ENCODE results near the gene RNGTT.

RNGTT gene

GRCh38 chr6:88698661-88699060, 264.8 kb downstream of the RNGTT start:
- H4K20me1 ChIP-seq, result no peaks in the 10 kb centered on the region
- H3K4me1 ChIP-seq, result no peaks in the 10 kb centered on the region
- no peak overlapping the region for H3K4me2 ChIP-seq
- no peaks in the 10 kb centered on the region; a peak in 1 of 22 replicates for H3K36me3 ChIP-seq
- TF ChIP-seq Cebpa-rat (IDR thresholded peaks at IDR 0.05), result no peak
- no peak overlapping the region for H3K27ac ChIP-seq
- no peaks in the 10 kb centered on the region for H3K27me3 ChIP-seq
- no peak overlapping the region for H3K4me3 ChIP-seq
- peaks cover 6 to 21% (median 8%) of the 10 kb centered on the region in 11 experiments; a peak in 18 of 22 replicates for H3K9me3 ChIP-seq (replicated peaks in 1 of 11)
- H3K9ac ChIP-seq, result no peak overlapping the region

- Histone ChIP-seq H3K4me1 (no peaks in the 10 kb centered on the region), H3K9ac (no peak overlapping the region), H3K4me2 (no peak overlapping the region)
Measured at GRCh38 chr6:88695937-88696336, 267.5 kb downstream of the RNGTT start.

GRCh38 chr6:88683734-88684133, 279.7 kb downstream of the RNGTT start:
- no peaks in the 10 kb centered on the region for H3K9me3 ChIP-seq (replicated peaks in 1 of 11)
- no peak overlapping the region for H3K4me3 ChIP-seq
- no peaks in the 10 kb centered on the region for H4K20me1 ChIP-seq
- no peaks in the 10 kb centered on the region for H3K4me1 ChIP-seq
- no peaks in the 10 kb centered on the region for H3K27me3 ChIP-seq
- H3K4me2 ChIP-seq, result no peak overlapping the region
- no peak for TF ChIP-seq Cebpa-rat (IDR thresholded peaks at IDR 0.05)
- H3K27ac ChIP-seq, result no peak overlapping the region
- H3K9ac ChIP-seq, result no peak overlapping the region
- peaks cover 0 to 5% (median 0%) of the 10 kb centered on the region in 11 experiments; a peak in 1 of 22 replicates for H3K36me3 ChIP-seq

More at GRCh38 chr6:88695937-88696336, 267.5 kb downstream of the RNGTT start:
- TF ChIP-seq Cebpa-rat (IDR thresholded peaks at IDR 0.05), result no peak
- Histone ChIP-seq H3K27ac (no peak overlapping the region), H3K9me3 (replicated peaks in 1 of 11) (peaks cover 5 to 15% (median 8%) of the 10 kb centered on the region in 11 experiments; a peak in 18 of 22 replicates), H3K36me3 (peaks cover 0 to 3% (median 0%) of the 10 kb centered on the region in 11 experiments; a peak in 1 of 22 replicates), H3K27me3 (no peaks in the 10 kb centered on the region), H3K4me3 (no peak overlapping the region), H4K20me1 (no peaks in the 10 kb centered on the region)

GRCh38 chr6:88680654-88681053, 282.8 kb downstream of the RNGTT start:
- no peak overlapping the region for H3K4me3 ChIP-seq
- H3K4me2 ChIP-seq, result no peak overlapping the region
- no peaks in the 10 kb centered on the region for H3K27me3 ChIP-seq
- no peak overlapping the region for H3K27ac ChIP-seq
- no peak overlapping the region for H3K9ac ChIP-seq
- no peaks in the 10 kb centered on the region for H4K20me1 ChIP-seq
- TF ChIP-seq Cebpa-rat (IDR thresholded peaks at IDR 0.05), result no peak
- H3K9me3 ChIP-seq (replicated peaks in 1 of 11), result no peaks in the 10 kb centered on the region
- H3K4me1 ChIP-seq, result no peaks in the 10 kb centered on the region
- peaks cover 0 to 10% (median 0%) of the 10 kb centered on the region in 11 experiments; a peak in 2 of 22 replicates for H3K36me3 ChIP-seq

GRCh38 chr6:88679841-88680240, 283.6 kb downstream of the RNGTT start:
- no peaks in the 10 kb centered on the region for H3K4me1 ChIP-seq
- 0 out of 22 replicates have a peak, but pooled peaks cover 0 to 1% (median 0%) of the 10 kb centered on the region in 11 experiments for H3K9me3 ChIP-seq (replicated peaks in 1 of 11)
- H3K4me3 ChIP-seq, result no peak overlapping the region
- no peaks in the 10 kb centered on the region for H4K20me1 ChIP-seq
- no peak overlapping the region for H3K9ac ChIP-seq
- H3K4me2 ChIP-seq, result no peak overlapping the region
- H3K27me3 ChIP-seq, result no peaks in the 10 kb centered on the region
- peaks cover 0 to 10% (median 0%) of the 10 kb centered on the region in 11 experiments; a peak in 2 of 22 replicates for H3K36me3 ChIP-seq
- no peak overlapping the region for H3K27ac ChIP-seq
- no peak for TF ChIP-seq Cebpa-rat (IDR thresholded peaks at IDR 0.05)

- no peak overlapping the region for H3K9ac ChIP-seq
- no peak overlapping the region for H3K4me2 ChIP-seq
- no peaks in the 10 kb centered on the region for H3K4me1 ChIP-seq
- H3K9me3 ChIP-seq (replicated peaks in 1 of 11), result peaks cover 0 to 21% (median 7%) of the 10 kb centered on the region in 11 experiments; a peak in 10 of 22 replicates
- H4K20me1 ChIP-seq, result no peaks in the 10 kb centered on the region
- peaks cover 0 to 14% (median 3%) of the 10 kb centered on the region in 11 experiments; a peak in 6 of 22 replicates for H3K36me3 ChIP-seq
- H3K27ac ChIP-seq, result no peak overlapping the region
- TF ChIP-seq Cebpa-rat (IDR thresholded peaks at IDR 0.05), result no peak
- H3K27me3 ChIP-seq, result no peaks in the 10 kb centered on the region
- H3K4me3 ChIP-seq, result no peak overlapping the region
Measured at GRCh38 chr6:88677356-88677755, 286.1 kb downstream of the RNGTT start.

- H3K9me3 ChIP-seq (replicated peaks in 1 of 11), result peaks cover 52 to 64% (median 60%) of the 10 kb centered on the region in 11 experiments
- H3K4me2 ChIP-seq, result no peak overlapping the region
- peaks cover 12 to 56% (median 27%) of the 10 kb centered on the region in 11 experiments; a peak in 19 of 22 replicates for H3K36me3 ChIP-seq
- H3K27ac ChIP-seq, result no peak overlapping the region
- H3K4me3 ChIP-seq, result no peak overlapping the region
- H3K27me3 ChIP-seq, result no peaks in the 10 kb centered on the region
- no peaks in the 10 kb centered on the region for H4K20me1 ChIP-seq
- no peaks in the 10 kb centered on the region for H3K4me1 ChIP-seq
- TF ChIP-seq Cebpa-rat (IDR thresholded peaks at IDR 0.05), result no peak
- H3K9ac ChIP-seq, result no peak overlapping the region
Measured at GRCh38 chr6:88671624-88672023, 291.8 kb downstream of the RNGTT start.

GRCh38 chr6:88670369-88670768, 293.0 kb downstream of the RNGTT start:
- peaks cover 57 to 77% (median 66%) of the 10 kb centered on the region in 11 experiments for H3K9me3 ChIP-seq (replicated peaks in 1 of 11)
- H3K4me2 ChIP-seq, result no peak overlapping the region
- H4K20me1 ChIP-seq, result no peaks in the 10 kb centered on the region
- H3K36me3 ChIP-seq, result peaks cover 19 to 67% (median 29%) of the 10 kb centered on the region in 11 experiments; a peak in 20 of 22 replicates
- TF ChIP-seq Cebpa-rat (IDR thresholded peaks at IDR 0.05), result no peak
- no peak overlapping the region for H3K4me3 ChIP-seq
- no peak overlapping the region for H3K9ac ChIP-seq
- no peaks in the 10 kb centered on the region for H3K27me3 ChIP-seq
- no peak overlapping the region for H3K27ac ChIP-seq
- H3K4me1 ChIP-seq, result no peaks in the 10 kb centered on the region

- H3K4me1 ChIP-seq, result no peaks in the 10 kb centered on the region
- H3K36me3 ChIP-seq, result peaks cover 19 to 69% (median 29%) of the 10 kb centered on the region in 11 experiments; a peak in 20 of 22 replicates
- H3K9me3 ChIP-seq (replicated peaks in 1 of 11), result peaks cover 62 to 82% (median 73%) of the 10 kb centered on the region in 11 experiments
- no peak overlapping the region for H3K9ac ChIP-seq
- no peak overlapping the region for H3K4me2 ChIP-seq
- no peak for TF ChIP-seq Cebpa-rat (IDR thresholded peaks at IDR 0.05)
- no peaks in the 10 kb centered on the region for H4K20me1 ChIP-seq
- H3K27ac ChIP-seq, result no peak overlapping the region
- H3K4me3 ChIP-seq, result no peak overlapping the region
- no peaks in the 10 kb centered on the region for H3K27me3 ChIP-seq
Measured at GRCh38 chr6:88669475-88669874, 293.9 kb downstream of the RNGTT start.

- no peak overlapping the region for H3K4me2 ChIP-seq
- H3K27me3 ChIP-seq, result no peaks in the 10 kb centered on the region
- H3K9ac ChIP-seq, result no peak overlapping the region
- H3K27ac ChIP-seq, result no peak overlapping the region
- H3K9me3 ChIP-seq (replicated peaks in 1 of 11), result peaks cover 70 to 98% (median 96%) of the 10 kb centered on the region in 11 experiments
- H3K4me3 ChIP-seq, result no peak overlapping the region
- TF ChIP-seq Cebpa-rat (IDR thresholded peaks at IDR 0.05), result no peak
- peaks cover 16 to 77% (median 29%) of the 10 kb centered on the region in 11 experiments; a peak in 20 of 22 replicates for H3K36me3 ChIP-seq
- no peaks in the 10 kb centered on the region for H3K4me1 ChIP-seq
- no peaks in the 10 kb centered on the region for H4K20me1 ChIP-seq
Measured at GRCh38 chr6:88666901-88667300, 296.5 kb downstream of the RNGTT start.

All from BLaER1 treated with 17β-estradiol and CSF1 and Interleukin-3, amounts not matched to agents 10 nM and 100 nM (cell line).